Measurements from ENCODE around the gene PPP1R12B.

Gene PPP1R12B

DNA sequence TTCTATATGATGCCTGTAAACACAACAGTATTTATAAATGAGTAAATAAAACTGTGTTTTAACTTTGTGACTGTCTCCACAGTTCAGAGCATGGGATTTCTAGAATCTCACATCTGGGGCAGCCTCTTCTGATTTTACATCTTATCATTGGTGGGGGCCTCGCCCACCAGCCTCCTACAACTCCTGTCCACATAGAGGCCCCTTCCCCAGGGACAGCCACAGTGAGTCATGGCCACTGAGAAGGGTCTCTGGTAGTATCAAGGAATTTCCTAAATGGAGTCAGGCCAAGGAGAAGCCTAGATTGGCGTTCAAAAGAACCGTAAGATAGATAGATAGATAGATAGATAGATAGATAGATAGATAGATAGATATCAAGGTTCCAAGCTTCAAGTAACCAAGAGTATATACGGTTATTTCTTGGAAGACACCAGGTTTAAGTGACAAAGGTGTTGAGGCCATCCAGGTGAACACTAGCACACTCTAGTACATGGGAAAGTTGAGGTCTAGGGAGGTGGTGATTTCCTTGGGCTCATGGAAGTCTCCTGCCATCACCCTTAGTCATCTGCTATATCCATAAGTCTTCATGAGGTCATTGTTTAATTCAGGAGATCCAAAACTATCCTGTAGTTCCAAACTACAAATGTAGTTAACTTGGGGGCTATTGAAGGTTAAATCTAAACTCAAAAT lies 240.1 kb downstream of the PPP1R12B start:
- CTCF ChIA-PET, result interaction anchor here (1.1 to 6.1 kb wide), 3 partner anchors 12 to 131 kb away, joined by 3 to 39 read pairs (median 3); no protein-coding TSS in a partner anchor
- no peak for DNase-seq (ENCODE audit: extremely low spot score)
- POLR2A ChIA-PET, result interaction anchor here (0.6 kb wide), 1 partner anchor 104 kb away, joined by 3 read pairs; no protein-coding TSS in a partner anchor
- TF ChIP-seq, protein P1, sequence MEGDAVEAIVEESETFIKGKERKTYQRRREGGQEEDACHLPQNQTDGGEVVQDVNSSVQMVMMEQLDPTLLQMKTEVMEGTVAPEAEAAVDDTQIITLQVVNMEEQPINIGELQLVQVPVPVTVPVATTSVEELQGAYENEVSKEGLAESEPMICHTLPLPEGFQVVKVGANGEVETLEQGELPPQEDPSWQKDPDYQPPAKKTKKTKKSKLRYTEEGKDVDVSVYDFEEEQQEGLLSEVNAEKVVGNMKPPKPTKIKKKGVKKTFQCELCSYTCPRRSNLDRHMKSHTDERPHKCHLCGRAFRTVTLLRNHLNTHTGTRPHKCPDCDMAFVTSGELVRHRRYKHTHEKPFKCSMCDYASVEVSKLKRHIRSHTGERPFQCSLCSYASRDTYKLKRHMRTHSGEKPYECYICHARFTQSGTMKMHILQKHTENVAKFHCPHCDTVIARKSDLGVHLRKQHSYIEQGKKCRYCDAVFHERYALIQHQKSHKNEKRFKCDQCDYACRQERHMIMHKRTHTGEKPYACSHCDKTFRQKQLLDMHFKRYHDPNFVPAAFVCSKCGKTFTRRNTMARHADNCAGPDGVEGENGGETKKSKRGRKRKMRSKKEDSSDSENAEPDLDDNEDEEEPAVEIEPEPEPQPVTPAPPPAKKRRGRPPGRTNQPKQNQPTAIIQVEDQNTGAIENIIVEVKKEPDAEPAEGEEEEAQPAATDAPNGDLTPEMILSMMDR (IDR thresholded peaks at IDR 0.05; ENCODE audit: control extremely low read depth, extremely low read depth, low read depth, missing control alignments), result no peak

DNA sequence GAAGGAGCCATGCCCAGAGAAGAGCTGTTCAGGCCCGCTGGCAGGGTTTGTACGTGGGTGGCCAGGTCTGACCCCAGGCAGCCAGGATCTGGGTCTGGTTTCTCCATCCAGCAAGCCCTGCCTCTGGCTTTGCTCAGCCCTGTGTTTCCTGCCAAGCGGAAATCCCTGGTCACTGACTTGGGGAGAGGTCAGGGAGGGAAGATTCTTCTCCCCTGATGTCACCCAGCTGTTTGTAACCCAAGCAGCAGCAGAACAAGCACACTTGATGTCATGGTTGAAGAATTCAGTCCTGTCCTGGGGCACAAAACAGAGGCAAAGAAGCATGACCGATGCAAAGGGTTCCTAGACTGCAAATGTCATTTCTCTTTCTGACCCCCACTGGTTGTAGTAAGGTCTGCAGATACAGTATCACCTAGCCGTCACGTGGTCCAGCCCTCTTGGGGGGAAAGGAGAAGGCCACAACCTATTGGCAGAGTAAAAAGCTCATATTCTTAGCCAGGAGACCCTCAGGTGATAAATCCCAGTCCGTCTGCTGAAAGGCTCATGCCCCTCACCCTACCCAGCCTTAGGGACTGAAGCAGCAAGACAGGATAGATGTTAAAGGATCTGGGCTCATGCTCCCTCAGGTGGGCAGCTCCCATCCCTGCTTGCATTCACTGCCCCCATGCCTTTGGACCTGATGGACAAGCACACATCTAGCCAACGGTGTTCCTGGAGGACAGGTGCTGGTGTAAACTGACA lies 240.9 kb downstream of the PPP1R12B start:
- no peak for DNase-seq (ENCODE audit: extremely low spot score)
- TF ChIP-seq, protein P1 (IDR thresholded peaks at IDR 0.05; ENCODE audit: control extremely low read depth, extremely low read depth, low read depth, missing control alignments), result no peak
- POLR2A ChIA-PET, result interaction anchor here (0.6 kb wide), 1 partner anchor 105 kb away, joined by 3 read pairs; no protein-coding TSS in a partner anchor
- CTCF ChIA-PET, result interaction anchor here (1.2 kb wide), 1 partner anchor 14 kb away, joined by 3 read pairs; no protein-coding TSS in a partner anchor

DNA sequence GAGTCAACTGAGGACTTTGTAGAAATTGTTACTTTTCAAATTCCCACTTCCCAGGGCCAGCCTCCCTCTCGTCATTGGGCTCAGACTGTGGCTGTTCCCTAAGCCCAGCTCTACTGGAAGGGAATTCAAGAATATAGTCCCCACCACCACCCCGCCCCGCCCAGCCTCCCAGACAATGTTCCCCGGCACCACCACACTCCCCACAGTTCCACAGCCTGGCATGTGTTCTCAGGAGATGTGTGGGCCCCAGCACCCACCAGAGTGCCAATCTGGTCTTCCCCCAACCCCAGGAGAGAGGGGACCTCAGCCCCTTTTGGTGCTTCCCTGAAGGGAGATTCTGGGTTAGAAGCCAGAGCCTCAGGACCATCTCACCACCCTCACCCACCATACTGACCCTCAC lies 241.6 kb downstream of the PPP1R12B start:
- TF ChIP-seq, protein P1 (IDR thresholded peaks at IDR 0.05; ENCODE audit: control extremely low read depth, extremely low read depth, low read depth, missing control alignments), result no peak
- CTCF ChIA-PET, result interaction anchor here (0.8 to 1.2 kb wide), 3 partner anchors 10 to 277 kb away, joined by 3 to 5 read pairs (median 3); no protein-coding TSS in a partner anchor
- DNase-seq (ENCODE audit: extremely low spot score), result no peak
- POLR2A ChIA-PET, result no interaction called here

DNA sequence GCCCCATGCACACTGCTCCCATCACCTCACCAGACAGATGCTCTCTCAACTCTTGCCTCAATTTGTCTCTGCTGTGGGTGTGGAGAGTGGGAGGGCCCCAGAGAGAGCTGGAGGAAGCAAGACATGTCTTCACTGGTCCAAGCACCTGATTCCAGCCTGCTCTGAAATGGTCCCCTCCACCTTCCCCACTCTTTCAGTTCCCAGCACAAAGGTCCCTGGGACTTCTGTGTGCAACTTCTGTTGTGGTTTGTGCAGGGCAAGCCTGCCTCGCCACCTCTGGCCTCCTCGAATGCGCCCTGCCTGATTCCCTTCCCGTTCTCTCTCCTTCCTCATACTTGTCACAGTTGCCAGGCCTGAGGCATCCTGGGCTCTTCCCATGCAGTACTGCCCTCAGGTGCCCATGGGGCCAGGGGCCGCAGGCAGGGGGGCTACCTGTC lies 242.5 kb downstream of the PPP1R12B start:
- no peak for DNase-seq (ENCODE audit: extremely low spot score)
- TF ChIP-seq, protein P1 (IDR thresholded peaks at IDR 0.05; ENCODE audit: control extremely low read depth, extremely low read depth, low read depth, missing control alignments), result no peak
- CTCF ChIA-PET, result interaction anchor here (1.0 to 1.4 kb wide), 2 partner anchors 9 to 20 kb away, joined by 3 to 5 read pairs; no protein-coding TSS in a partner anchor
- POLR2A ChIA-PET, result no interaction called here

DNA sequence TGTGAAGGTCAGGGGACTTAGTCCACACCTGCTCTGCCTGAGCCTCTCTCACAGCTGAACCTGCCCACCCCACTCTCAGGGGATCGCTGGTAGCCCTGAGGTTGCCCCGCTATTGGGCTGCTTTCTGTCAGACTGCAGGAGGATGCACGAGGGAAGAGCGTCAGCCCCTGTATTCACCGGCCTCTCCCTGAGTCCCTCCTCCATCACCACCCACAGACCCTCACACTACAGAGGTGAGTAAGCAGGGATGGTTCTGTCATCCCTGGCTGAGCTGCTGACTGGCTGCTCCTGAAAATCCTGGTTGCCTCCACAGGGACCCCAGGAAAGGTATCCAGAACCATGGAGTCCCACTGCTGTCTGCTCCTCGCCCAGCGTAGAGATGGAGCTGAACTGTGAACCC lies 243.0 kb downstream of the PPP1R12B start:
- CTCF ChIA-PET, result interaction anchor here (1.4 kb wide), 1 partner anchor 20 kb away, joined by 3 read pairs; no protein-coding TSS in a partner anchor
- DNase-seq (ENCODE audit: extremely low spot score), result no peak
- TF ChIP-seq, protein P1 (IDR thresholded peaks at IDR 0.05; ENCODE audit: control extremely low read depth, extremely low read depth, low read depth, missing control alignments), result no peak
- POLR2A ChIA-PET, result no interaction called here

DNA sequence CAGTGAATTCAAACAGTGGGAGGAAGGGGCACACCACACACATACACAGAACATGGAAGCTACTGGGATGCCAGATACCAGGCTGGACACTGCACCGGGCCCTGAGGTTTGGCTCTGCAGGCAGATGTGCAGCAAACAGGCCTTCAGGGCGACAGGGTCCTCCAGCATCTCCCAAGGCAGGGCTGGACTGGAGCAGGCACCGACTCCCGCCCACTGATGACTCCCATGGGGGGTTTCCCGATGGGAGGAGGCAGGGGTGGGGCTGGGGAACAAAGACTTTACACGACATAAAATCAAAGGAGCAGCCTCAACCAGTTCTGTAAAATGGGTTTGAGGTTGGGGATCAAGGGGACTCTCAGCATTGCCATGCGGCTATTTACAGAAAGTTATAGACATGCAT lies 243.6 kb downstream of the PPP1R12B start:
- ChIA-PET POLR2A (no interaction called here), CTCF (no interaction called here)
- TF ChIP-seq, protein P1 (IDR thresholded peaks at IDR 0.05; ENCODE audit: control extremely low read depth, extremely low read depth, low read depth, missing control alignments), result no peak

More for the DNA sequence above, 243.6 kb downstream of the PPP1R12B start:
- DNase-seq (ENCODE audit: extremely low spot score), result no peak
